Measurements from ENCODE around the gene PCF11.

Gene PCF11

DNA sequence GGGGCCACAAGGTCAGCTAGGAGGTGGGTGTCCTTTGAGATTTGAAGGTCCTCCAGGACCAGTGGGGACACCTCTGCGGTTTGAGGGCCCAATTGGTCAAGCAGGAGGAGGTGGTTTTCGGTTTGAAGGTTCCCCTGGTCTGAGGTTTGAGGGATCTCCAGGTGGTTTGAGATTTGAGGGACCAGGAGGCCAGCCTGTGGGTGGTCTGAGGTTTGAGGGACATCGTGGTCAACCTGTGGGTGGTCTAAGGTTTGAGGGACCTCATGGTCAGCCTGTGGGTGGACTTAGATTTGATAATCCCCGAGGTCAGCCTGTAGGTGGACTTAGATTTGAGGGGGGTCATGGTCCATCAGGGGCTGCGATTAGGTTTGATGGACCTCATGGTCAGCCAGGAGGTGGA is 11.8 kb downstream of the PCF11 start:
- peaks cover 90% of the 10 kb centered on the region for H3K36me3 ChIP-seq

DNA sequence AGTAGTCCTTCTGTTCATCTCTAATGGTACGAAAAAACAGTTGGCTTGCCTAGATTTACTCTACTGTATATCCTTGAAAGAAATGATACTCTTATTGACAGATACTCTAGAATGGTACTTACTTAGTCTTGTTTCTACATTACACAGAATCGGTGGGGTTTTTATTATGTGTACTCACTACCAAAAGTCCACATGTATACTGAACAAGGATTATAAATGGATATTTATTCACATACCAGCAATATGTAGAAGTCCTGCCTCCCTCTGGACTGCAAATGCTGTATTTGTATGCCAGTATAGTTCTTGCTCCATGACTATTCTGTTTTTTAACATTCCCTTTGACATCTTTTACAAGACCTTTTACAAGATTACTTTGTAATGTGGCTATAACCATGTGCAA is 13.9 kb downstream of the PCF11 start:
- peaks cover 45 to 51% of the 10 kb centered on the region in 2 experiments for H3K4me1 ChIP-seq (ENCODE audit: control insufficient read depth in 1 of 2, insufficient read depth in 1 of 2, low read depth in 1 of 2, low read length in 1 of 2)
- peaks cover 86% of the 10 kb centered on the region for H3K36me3 ChIP-seq
- no peaks in the 10 kb centered on the region for H3K9me3 ChIP-seq
- no peak overlapping the region for H3K4me3 ChIP-seq (ENCODE audit: low read depth in 1 of 2, low read length in 1 of 2)
- no peaks in the 10 kb centered on the region for H3K27me3 ChIP-seq
- TF ChIP-seq, protein P1, sequence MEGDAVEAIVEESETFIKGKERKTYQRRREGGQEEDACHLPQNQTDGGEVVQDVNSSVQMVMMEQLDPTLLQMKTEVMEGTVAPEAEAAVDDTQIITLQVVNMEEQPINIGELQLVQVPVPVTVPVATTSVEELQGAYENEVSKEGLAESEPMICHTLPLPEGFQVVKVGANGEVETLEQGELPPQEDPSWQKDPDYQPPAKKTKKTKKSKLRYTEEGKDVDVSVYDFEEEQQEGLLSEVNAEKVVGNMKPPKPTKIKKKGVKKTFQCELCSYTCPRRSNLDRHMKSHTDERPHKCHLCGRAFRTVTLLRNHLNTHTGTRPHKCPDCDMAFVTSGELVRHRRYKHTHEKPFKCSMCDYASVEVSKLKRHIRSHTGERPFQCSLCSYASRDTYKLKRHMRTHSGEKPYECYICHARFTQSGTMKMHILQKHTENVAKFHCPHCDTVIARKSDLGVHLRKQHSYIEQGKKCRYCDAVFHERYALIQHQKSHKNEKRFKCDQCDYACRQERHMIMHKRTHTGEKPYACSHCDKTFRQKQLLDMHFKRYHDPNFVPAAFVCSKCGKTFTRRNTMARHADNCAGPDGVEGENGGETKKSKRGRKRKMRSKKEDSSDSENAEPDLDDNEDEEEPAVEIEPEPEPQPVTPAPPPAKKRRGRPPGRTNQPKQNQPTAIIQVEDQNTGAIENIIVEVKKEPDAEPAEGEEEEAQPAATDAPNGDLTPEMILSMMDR (IDR thresholded peaks at IDR 0.05): no peak
- H3K27ac ChIP-seq: peak overlapping the region; percentile 49

More for the DNA sequence above, 11.8 kb downstream of the PCF11 start:
- no peak overlapping the region for H3K27ac ChIP-seq
- no peaks in the 10 kb centered on the region for H3K9me3 ChIP-seq
- no peaks in the 10 kb centered on the region for H3K27me3 ChIP-seq
- no peak overlapping the region for H3K4me3 ChIP-seq (ENCODE audit: low read depth in 1 of 2, low read length in 1 of 2)
- peaks cover 30 to 33% of the 10 kb centered on the region in 2 experiments for H3K4me1 ChIP-seq (ENCODE audit: control insufficient read depth in 1 of 2, insufficient read depth in 1 of 2, low read depth in 1 of 2, low read length in 1 of 2)
- TF ChIP-seq, protein P1 (IDR thresholded peaks at IDR 0.05): no peak

- Histone ChIP-seq H3K4me1 (ENCODE audit: control insufficient read depth in 1 of 2, insufficient read depth in 1 of 2, low read depth in 1 of 2, low read length in 1 of 2) (peaks cover 47 to 52% of the 10 kb centered on the region in 2 experiments), H3K36me3 (peaks cover 86% of the 10 kb centered on the region), H3K4me3 (ENCODE audit: low read depth in 1 of 2, low read length in 1 of 2) (no peak overlapping the region), H3K9me3 (no peaks in the 10 kb centered on the region), H3K27ac (peak overlapping the region; percentile 49), H3K27me3 (no peaks in the 10 kb centered on the region)
- TF ChIP-seq, protein P1 (IDR thresholded peaks at IDR 0.05): no peak
Measured at GRCh38 chr11:83172551-83172950, 15.6 kb downstream of the PCF11 start.

DNA sequence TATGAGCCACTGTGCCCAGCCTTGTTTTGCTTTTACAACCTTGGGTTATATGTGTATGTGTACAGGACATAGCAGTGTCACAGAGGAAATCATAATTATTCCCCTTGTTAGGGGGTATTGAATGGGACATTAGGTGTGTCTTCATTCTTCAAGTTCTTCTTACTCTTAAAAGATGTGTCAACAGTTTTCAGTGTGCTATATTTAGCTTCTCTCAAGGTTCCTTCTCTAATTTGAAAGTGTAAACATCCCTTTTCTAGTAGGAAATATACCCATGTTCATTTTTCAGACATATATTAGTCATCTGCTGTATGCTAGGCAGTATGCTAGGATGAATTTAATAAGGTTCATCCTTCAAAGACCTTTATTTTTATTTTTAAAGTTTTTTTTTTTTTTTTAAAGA is 17.1 kb downstream of the PCF11 start:
- Histone ChIP-seq H3K4me1 (ENCODE audit: control insufficient read depth in 1 of 2, insufficient read depth in 1 of 2, low read depth in 1 of 2, low read length in 1 of 2) (peaks cover 47 to 52% of the 10 kb centered on the region in 2 experiments), H3K36me3 (peaks cover 85% of the 10 kb centered on the region)

DNA sequence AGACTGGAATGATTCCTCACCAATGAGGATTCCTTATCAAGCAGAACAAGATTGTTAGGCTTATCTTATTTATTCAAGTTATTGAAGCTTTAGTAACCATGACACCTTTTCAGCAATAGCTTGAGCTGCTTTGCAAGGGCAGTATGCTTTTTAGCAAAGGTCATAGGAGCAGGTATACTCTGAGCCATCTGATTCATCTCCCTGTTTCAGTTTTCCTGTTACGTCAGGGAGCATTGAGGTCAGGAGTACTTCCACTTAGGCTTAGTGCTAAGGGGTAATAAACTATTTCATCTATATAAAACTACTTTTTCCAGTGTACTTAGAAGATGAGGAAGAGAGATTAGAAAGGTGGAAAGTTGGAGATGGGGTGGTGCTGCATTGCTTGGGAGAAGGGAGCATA is 18.9 kb downstream of the PCF11 start:
- Histone ChIP-seq H3K9me3 (no peaks in the 10 kb centered on the region), H3K27me3 (no peaks in the 10 kb centered on the region), H3K4me3 (ENCODE audit: low read depth in 1 of 2, low read length in 1 of 2) (no peak overlapping the region), H3K4me1 (ENCODE audit: control insufficient read depth in 1 of 2, insufficient read depth in 1 of 2, low read depth in 1 of 2, low read length in 1 of 2) (peaks cover 37 to 40% of the 10 kb centered on the region in 2 experiments), H3K36me3 (peaks cover 85% of the 10 kb centered on the region), H3K27ac (peak overlapping the region; percentile 45)
- TF ChIP-seq, protein P1 (IDR thresholded peaks at IDR 0.05): no peak

More for the DNA sequence above, 17.1 kb downstream of the PCF11 start:
- Histone ChIP-seq H3K4me3 (ENCODE audit: low read depth in 1 of 2, low read length in 1 of 2) (peak overlapping the region in 1 of 2 experiments; percentile 12), H3K27me3 (no peaks in the 10 kb centered on the region), H3K9me3 (no peaks in the 10 kb centered on the region), H3K27ac (peak overlapping the region; percentile 76)
- TF ChIP-seq, protein P1 (IDR thresholded peaks at IDR 0.05): no peak

GRCh38 chr11:83181815-83182214 is 24.9 kb downstream of the PCF11 start:
- Histone ChIP-seq H3K4me1 (ENCODE audit: control insufficient read depth in 1 of 2, insufficient read depth in 1 of 2, low read depth in 1 of 2, low read length in 1 of 2) (no peaks in the 10 kb centered on the region), H3K4me3 (ENCODE audit: low read depth in 1 of 2, low read length in 1 of 2) (no peak overlapping the region), H3K27ac (peak overlapping the region; percentile 31), H3K9me3 (no peaks in the 10 kb centered on the region), H3K27me3 (no peaks in the 10 kb centered on the region), H3K36me3 (peaks cover 97% of the 10 kb centered on the region)
- TF ChIP-seq, protein P1 (IDR thresholded peaks at IDR 0.05): no peak
